ENCODE results near the gene PLPP1.
A peak's percentile ranks its signal among the peaks of the same experiment; 100 is the strongest.
"Not testable (repeated sequence)": the region's sequence is repeated elsewhere in the genome, so short reads cannot be mapped to it uniquely, and the experiment has no call there.

The PLPP1 gene

DNA sequence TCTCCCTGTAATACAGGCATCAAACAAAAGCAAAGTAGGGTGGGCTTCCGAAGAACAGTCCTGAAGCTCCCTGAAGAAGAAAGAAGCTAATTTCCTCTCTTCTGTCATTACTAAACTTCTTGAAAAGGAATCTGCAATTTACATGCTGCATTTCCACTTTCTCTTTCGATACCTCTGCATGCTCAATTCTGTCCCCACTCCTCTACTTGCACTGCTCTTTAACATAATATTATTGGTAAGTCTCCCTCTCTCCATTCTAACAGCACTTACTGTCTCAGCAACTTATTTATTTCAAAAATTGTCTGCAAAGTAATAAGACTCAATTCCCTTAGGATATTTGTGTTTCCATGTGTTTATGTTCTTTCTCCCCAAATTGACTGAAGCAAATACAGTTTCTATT lies 3.9 kb upstream of the PLPP1 start:
- TF ChIP-seq, protein P1, sequence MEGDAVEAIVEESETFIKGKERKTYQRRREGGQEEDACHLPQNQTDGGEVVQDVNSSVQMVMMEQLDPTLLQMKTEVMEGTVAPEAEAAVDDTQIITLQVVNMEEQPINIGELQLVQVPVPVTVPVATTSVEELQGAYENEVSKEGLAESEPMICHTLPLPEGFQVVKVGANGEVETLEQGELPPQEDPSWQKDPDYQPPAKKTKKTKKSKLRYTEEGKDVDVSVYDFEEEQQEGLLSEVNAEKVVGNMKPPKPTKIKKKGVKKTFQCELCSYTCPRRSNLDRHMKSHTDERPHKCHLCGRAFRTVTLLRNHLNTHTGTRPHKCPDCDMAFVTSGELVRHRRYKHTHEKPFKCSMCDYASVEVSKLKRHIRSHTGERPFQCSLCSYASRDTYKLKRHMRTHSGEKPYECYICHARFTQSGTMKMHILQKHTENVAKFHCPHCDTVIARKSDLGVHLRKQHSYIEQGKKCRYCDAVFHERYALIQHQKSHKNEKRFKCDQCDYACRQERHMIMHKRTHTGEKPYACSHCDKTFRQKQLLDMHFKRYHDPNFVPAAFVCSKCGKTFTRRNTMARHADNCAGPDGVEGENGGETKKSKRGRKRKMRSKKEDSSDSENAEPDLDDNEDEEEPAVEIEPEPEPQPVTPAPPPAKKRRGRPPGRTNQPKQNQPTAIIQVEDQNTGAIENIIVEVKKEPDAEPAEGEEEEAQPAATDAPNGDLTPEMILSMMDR (IDR thresholded peaks at IDR 0.05; ENCODE audit: low read depth, low read length, missing control alignments): no peak
- H3K4me3 ChIP-seq (replicated peaks; ENCODE audit: low read depth, low read length): no peak overlapping the region
- no peak for DNase-seq (ENCODE audit: extremely low read depth, low read depth)

DNA sequence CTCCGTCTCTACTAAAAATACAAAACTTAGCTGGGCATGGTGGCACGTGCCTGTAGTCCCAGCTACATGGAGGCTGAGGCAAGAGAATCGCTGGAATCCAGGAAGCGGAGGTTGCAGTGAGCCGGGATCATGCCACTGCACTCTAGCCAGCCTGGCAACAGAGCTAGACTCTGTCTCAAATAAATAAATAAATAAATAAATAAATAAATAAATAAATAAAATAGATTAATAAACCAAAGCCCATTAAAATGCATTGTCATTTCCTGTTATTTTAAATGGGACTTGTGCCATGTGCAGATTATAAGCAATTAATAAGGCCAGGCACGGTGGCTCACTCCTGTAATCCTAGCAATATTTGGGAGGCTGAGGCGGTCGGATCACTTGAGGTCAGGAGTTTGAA lies 2.6 kb upstream of the PLPP1 start:
- H3K4me3 ChIP-seq (replicated peaks; ENCODE audit: low read depth, low read length); DNase-seq (ENCODE audit: extremely low read depth, low read depth): not testable (repeated sequence)

- H3K4me3 ChIP-seq (replicated peaks; ENCODE audit: low read depth, low read length): peak overlapping the region; percentile 67
- no peak for DNase-seq (ENCODE audit: extremely low read depth, low read depth)
- TF ChIP-seq, protein P1 (IDR thresholded peaks at IDR 0.05; ENCODE audit: low read depth, low read length, missing control alignments): no peak
Measured at GRCh38 chr5:55535199-55535905, 588 bp upstream of the PLPP1 start.

GRCh38 chr5:55533521-55534435 lies 986 bp downstream of the PLPP1 start:
- peak; percentile 12 for DNase-seq (ENCODE audit: extremely low read depth, low read depth)
- H3K4me3 ChIP-seq (replicated peaks; ENCODE audit: low read depth, low read length): peak overlapping the region; percentile 67
- TF ChIP-seq, protein P1 (IDR thresholded peaks at IDR 0.05; ENCODE audit: low read depth, low read length, missing control alignments): no peak

- TF ChIP-seq, protein P1 (IDR thresholded peaks at IDR 0.05; ENCODE audit: low read depth, low read length, missing control alignments): no peak
- no peak for DNase-seq (ENCODE audit: extremely low read depth, low read depth)
- H3K4me3 ChIP-seq (replicated peaks; ENCODE audit: low read depth, low read length): no peak overlapping the region
Measured at GRCh38 chr5:55530669-55531068, 4.1 kb downstream of the PLPP1 start.

DNA sequence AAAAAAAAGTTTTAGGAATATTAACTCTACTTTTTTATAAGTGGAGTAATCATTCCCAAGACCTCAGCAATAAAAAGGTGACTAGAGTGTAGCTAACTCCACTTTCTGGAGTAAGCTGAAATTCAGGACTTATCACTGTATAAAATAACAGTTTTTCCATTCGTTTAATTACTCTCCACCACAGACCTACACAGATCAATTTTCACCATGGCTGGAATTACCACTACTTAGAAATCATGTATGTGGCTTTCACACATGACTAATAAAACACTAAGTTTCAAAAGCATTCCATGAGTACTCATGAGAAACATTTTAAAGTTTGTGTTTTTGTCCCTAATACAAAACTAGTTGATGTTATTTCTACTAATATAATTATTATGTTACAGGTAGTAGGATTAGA lies 9.9 kb downstream of the PLPP1 start:
- no peak for DNase-seq (ENCODE audit: extremely low read depth, low read depth)
- TF ChIP-seq, protein P1 (IDR thresholded peaks at IDR 0.05; ENCODE audit: low read depth, low read length, missing control alignments): no peak
- H3K4me3 ChIP-seq (replicated peaks; ENCODE audit: low read depth, low read length): no peak overlapping the region

DNA sequence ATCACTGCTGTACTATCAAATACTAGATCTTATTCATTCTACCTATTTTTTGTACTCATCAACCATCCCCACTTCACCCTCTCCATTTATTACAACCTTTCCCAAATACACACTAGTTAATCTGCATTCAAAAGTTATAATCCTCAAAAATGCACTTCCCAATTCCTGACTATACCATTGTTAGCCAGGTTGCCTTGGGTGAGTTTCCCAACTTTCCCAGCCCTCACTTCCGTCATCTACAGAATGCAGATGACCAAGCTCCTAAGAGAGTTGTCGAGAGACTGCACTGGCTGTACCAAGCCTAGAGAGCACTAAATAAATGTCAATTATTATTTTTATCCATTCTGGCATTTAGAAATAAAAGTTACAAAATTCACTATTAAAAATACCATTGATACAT lies 11.5 kb downstream of the PLPP1 start:
- TF ChIP-seq, protein P1 (IDR thresholded peaks at IDR 0.05; ENCODE audit: low read depth, low read length, missing control alignments): no peak
- no peak overlapping the region for H3K4me3 ChIP-seq (replicated peaks; ENCODE audit: low read depth, low read length)
- no peak for DNase-seq (ENCODE audit: extremely low read depth, low read depth)
